Parathyroid adenoma (tissue), 2 donors: ENCODE results near the gene FBXL17.

Experiments
- H2AFZ ChIP-seq: fragments of 300-600 bp; sonication (generic); one replicate; pipeline ENCODE4 v1.7.0; 2017; ENCODE audit warnings: antibody characterized with exemption, mild to moderate bottlenecking
- H3K27ac ChIP-seq: fragments of 300-600 bp; sonication (generic); one replicate; pipeline ENCODE4 v1.7.0; 2017
- H3K27me3 ChIP-seq: fragments of 300-600 bp; sonication (generic); one replicate; pipeline ENCODE4 v1.7.0; 2017; ENCODE audit warnings: low read length; ENCODE audit not compliant: control insufficient read depth, insufficient read depth
- H3K36me3 ChIP-seq: fragments of 300-600 bp; sonication (generic); one replicate; pipeline ENCODE4 v1.7.0; 2017; ENCODE audit warnings: low read length; ENCODE audit not compliant: control insufficient read depth, insufficient read depth
- H3K4me1 ChIP-seq: fragments of 300-600 bp; sonication (generic); one replicate; pipeline ENCODE4 v1.7.0; 2017; ENCODE audit warnings: control low read depth
- H3K4me2 ChIP-seq: fragments of 300-600 bp; sonication (generic); one replicate; pipeline ENCODE4 v1.7.0; 2017; ENCODE audit warnings: low read length
- H3K4me3 ChIP-seq: fragments of 300-600 bp; sonication (generic); one replicate; pipeline ENCODE4 v1.7.0; 2017; ENCODE audit warnings: low read depth, low read length
- H3K79me2 ChIP-seq: fragments of 300-600 bp; sonication (generic); one replicate; pipeline ENCODE4 v1.7.0; 2017; ENCODE audit warnings: control low read depth
- H3K9ac ChIP-seq: fragments of 300-600 bp; sonication (generic); one replicate; pipeline ENCODE4 v1.7.0; 2017; ENCODE audit warnings: mild to moderate bottlenecking
- H3K9me3 ChIP-seq: fragments of 300-600 bp; sonication (generic); one replicate; pipeline ENCODE4 v1.7.0; 2017; ENCODE audit warnings: low read length; ENCODE audit not compliant: control insufficient read depth
- TF ChIP-seq, protein P1 (sequence below): fragments of 300-600 bp; sonication (generic); IDR thresholded peaks from one replicate; pipeline ENCODE4 v1.7.0; 2017; ENCODE audit warnings: antibody characterized with exemption, mild to moderate bottlenecking
- donor health status: primary hyperparathyroidism.

Gene FBXL17

DNA sequence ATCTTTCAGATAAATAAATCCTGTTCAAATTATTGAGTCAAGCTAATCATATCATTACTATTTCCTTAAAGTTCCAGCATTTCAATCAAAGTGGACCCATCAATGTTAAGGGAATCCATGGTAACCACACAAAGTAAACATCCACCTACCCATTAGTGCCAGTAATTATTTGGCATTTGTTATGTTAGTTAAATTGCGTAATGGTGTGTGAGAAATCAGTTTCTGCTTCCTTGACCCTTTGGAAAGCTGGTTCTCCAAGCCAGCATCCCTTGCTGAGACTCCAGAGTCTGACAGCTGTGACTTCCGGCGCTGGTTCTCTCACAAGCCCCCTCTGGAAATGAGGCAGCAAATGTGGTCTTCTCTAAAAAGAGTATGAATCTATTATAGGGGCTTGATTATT, 402.6 kb downstream of the FBXL17 start:
- Histone ChIP-seq H3K9ac (no peak overlapping the region), H3K4me3 (no peak overlapping the region), H3K9me3 (no peaks in the 10 kb centered on the region)

DNA sequence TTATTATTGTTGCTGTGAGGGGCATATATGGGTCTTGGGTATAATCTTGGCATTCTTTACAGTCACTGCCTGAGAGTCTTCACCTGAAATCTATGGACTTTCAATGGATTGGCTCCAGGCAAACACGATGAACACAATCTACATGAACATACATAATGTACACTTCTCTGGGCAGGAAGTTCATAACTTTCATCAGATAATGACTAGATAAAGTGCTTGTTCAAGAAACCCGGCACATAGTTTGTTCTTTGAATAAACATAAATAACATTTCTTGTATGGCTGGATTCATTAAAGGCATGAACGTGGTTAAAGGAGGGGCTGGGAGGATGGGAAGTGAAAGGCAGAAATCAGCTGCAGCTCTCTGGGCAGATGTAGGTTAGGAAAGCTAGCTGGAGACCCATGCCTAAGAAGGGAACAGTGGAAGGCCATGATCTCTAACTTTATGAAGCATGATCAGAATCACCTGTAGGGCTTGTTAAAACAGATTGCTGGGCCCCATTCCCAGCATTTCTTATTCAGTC, 404.3 kb downstream of the FBXL17 start:
- no peak overlapping the region for H2AFZ ChIP-seq

More for the DNA sequence above, 402.6 kb downstream of the FBXL17 start:
- no peak overlapping the region for H3K27ac ChIP-seq
- H3K4me1 ChIP-seq, result no peaks in the 10 kb centered on the region
- H3K36me3 ChIP-seq, result no peaks in the 10 kb centered on the region
- no peak overlapping the region for H3K4me2 ChIP-seq
- H3K27me3 ChIP-seq, result no peaks in the 10 kb centered on the region
- TF ChIP-seq, protein P1, sequence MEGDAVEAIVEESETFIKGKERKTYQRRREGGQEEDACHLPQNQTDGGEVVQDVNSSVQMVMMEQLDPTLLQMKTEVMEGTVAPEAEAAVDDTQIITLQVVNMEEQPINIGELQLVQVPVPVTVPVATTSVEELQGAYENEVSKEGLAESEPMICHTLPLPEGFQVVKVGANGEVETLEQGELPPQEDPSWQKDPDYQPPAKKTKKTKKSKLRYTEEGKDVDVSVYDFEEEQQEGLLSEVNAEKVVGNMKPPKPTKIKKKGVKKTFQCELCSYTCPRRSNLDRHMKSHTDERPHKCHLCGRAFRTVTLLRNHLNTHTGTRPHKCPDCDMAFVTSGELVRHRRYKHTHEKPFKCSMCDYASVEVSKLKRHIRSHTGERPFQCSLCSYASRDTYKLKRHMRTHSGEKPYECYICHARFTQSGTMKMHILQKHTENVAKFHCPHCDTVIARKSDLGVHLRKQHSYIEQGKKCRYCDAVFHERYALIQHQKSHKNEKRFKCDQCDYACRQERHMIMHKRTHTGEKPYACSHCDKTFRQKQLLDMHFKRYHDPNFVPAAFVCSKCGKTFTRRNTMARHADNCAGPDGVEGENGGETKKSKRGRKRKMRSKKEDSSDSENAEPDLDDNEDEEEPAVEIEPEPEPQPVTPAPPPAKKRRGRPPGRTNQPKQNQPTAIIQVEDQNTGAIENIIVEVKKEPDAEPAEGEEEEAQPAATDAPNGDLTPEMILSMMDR, result no peak
- no peaks in the 10 kb centered on the region for H3K79me2 ChIP-seq
- H2AFZ ChIP-seq, result no peak overlapping the region

DNA sequence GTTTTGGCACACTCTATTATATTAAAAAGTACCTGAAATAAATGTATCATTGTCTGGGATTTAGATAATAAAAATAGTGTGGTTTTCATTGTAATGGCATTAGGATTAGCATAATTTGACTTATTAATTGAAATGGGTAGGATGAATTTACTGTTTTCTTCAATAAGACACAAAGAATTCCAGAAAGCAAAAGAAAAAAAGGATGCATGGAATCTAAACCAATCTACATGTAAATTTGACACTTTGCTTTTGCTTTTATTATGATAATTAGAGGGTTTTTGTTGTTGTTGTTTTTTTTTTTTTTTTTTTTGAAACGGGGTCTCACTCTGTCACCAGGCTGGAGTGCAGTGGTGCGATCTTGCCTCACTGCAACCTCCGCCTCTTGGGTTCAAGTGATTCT, 406.3 kb downstream of the FBXL17 start:
- Histone ChIP-seq H3K27me3 (no peaks in the 10 kb centered on the region), H3K79me2 (no peaks in the 10 kb centered on the region), H3K9me3 (no peaks in the 10 kb centered on the region), H3K27ac (no peak overlapping the region), H2AFZ (no peak overlapping the region), H3K9ac (no peak overlapping the region), H3K36me3 (no peaks in the 10 kb centered on the region), H3K4me3 (no peak overlapping the region), H3K4me1 (no peaks in the 10 kb centered on the region), H3K4me2 (no peak overlapping the region)
- TF ChIP-seq, protein P1, result no peak

More for the DNA sequence above, 404.3 kb downstream of the FBXL17 start:
- H3K4me2 ChIP-seq, result no peak overlapping the region
- no peaks in the 10 kb centered on the region for H3K79me2 ChIP-seq
- H3K36me3 ChIP-seq, result no peaks in the 10 kb centered on the region
- no peak overlapping the region for H3K4me3 ChIP-seq
- H3K27me3 ChIP-seq, result no peaks in the 10 kb centered on the region
- no peaks in the 10 kb centered on the region for H3K9me3 ChIP-seq
- no peak overlapping the region for H3K9ac ChIP-seq
- TF ChIP-seq, protein P1, result no peak
- no peak overlapping the region for H3K27ac ChIP-seq
- no peaks in the 10 kb centered on the region for H3K4me1 ChIP-seq

DNA sequence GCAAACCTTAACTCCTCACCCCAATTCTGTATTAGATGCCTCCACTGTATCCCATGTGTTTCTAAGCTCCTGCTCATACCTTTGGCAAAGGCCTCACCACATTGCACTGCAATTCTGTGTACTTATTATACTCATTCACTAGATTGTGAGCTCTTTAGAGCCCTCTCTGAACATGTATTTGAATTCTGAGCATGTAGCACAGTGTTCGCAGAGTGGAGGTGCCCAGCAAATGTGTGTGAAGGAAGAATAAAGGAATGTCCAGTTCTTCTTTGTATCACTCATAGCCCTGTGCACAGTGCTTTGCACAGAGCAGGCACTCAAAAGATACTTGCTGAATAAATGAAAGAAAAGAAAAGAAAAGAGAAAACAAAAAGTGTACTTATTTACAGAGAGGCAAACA, 410.1 kb downstream of the FBXL17 start:
- Histone ChIP-seq H3K36me3 (no peaks in the 10 kb centered on the region), H3K79me2 (no peaks in the 10 kb centered on the region), H3K9me3 (no peaks in the 10 kb centered on the region), H3K4me1 (no peaks in the 10 kb centered on the region), H3K27ac (no peak overlapping the region), H3K4me2 (no peak overlapping the region), H3K9ac (no peak overlapping the region), H3K4me3 (no peak overlapping the region), H3K27me3 (no peaks in the 10 kb centered on the region), H2AFZ (no peak overlapping the region)
- TF ChIP-seq, protein P1, result no peak

DNA sequence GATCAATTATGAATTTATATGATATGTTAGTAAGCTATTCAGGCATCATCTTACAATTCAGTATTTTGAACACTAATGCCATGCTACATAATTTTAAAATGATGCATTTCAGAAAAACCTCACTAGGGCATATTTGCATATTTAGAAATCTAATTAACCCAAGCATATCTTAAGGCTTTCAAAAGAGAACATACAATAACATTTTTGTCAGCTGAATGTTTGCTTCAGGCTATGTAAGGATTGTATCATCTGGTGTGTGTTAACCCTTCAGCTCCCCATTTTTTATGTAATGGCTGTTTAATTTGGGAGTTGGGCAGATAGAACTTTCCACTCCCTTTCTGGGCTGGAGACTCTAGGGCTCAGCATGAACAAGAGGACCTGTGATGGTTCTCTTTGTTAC, 412.1 kb downstream of the FBXL17 start:
- no peak overlapping the region for H3K4me2 ChIP-seq
- H3K9me3 ChIP-seq, result no peaks in the 10 kb centered on the region
- H3K4me1 ChIP-seq, result no peaks in the 10 kb centered on the region
- H3K9ac ChIP-seq, result no peak overlapping the region
- no peak overlapping the region for H3K27ac ChIP-seq
- no peak overlapping the region for H2AFZ ChIP-seq
- H3K4me3 ChIP-seq, result no peak overlapping the region
- TF ChIP-seq, protein P1, result no peak
- H3K79me2 ChIP-seq, result no peaks in the 10 kb centered on the region
- H3K36me3 ChIP-seq, result no peaks in the 10 kb centered on the region
- no peaks in the 10 kb centered on the region for H3K27me3 ChIP-seq
